HuH-7 (cell line): ENCODE data around the gene PIGS.

Experiments
- DNase-seq: peaks from one replicate; pipeline ENCODE4 v3.0.0; 2011; ENCODE audit warnings: low spot score

The PIGS gene

GRCh38 chr17:28550858-28551257 is 20.5 kb downstream of the PIGS start:
- DNase-seq = no peak

DNA sequence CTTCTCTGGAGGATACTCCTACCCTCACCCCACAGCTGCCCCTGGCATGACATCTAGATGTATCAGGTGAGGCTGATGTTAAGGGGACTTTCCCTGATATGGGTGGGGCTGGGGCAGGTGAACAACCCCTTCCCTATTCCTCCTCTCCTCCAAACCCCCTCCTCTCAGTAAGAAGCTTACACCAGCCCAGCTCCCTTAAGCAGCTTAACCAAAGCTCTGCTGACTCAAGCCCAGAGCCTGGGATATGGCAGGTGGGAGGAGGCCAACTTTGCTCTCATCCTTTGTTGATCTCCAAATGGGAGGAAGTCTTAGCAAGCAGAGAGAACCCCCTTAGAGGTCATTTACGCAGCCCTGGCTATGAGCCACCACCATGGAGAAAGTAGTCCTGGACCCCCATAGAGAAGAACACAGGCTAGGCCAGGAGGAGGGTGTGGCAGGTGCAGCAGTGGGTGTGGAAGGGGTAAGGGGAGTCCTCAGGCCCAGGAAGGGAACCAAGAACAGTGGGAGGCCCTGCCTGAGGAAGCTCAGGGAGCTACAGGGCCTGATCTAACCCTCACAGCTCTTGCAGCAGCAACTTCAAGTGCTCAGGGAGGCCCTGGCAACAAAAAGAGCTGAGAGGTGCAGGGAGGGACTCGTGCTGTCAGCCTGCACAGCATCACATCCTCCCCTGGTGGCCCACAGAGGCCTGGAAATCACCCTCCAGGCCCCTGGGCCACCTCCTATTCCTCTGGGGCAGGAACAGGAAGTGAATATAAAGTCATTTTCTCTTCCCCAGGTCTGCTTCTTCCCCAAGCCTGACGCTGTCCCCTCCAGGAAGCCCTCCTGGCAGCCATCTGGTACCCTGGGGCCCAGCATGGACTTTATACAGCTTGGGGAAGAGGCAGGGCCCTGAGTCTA is 21.8 kb downstream of the PIGS start:
- no peak for DNase-seq

DNA sequence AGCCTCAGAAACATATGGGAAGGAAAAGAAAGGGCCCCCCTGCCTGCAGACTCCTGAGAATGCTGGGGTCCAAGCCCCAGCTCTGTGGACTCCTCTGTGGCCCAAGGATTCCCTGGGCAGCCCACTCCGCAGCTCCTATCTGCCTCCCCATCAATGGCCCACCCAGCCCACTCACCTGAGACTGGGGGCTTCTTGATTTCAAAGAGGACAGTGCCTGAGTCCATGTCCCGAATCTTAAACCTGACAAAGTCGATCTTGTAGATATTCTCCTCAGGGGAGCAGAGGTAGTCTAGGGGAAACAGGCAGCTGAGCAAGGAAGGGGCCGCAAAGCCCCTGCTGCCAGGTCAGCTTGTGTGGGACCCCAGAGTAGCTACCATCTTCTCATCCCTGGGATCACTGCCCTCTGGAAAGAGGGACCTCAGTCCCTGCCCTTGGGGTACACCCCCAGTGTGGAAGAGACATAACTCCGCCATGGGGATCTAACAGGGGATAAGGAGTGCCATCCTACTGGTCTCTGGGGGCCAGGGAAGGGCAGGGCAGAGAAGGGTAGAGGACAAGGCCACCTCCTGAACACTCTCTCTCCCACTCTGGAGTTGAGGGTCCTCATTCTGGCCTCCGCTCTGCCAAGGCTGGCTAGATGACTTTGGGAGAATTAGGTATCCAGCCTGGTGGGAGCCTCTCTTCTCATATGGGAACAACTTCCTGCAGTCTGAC is 22.8 kb downstream of the PIGS start:
- DNase-seq = no peak

DNA sequence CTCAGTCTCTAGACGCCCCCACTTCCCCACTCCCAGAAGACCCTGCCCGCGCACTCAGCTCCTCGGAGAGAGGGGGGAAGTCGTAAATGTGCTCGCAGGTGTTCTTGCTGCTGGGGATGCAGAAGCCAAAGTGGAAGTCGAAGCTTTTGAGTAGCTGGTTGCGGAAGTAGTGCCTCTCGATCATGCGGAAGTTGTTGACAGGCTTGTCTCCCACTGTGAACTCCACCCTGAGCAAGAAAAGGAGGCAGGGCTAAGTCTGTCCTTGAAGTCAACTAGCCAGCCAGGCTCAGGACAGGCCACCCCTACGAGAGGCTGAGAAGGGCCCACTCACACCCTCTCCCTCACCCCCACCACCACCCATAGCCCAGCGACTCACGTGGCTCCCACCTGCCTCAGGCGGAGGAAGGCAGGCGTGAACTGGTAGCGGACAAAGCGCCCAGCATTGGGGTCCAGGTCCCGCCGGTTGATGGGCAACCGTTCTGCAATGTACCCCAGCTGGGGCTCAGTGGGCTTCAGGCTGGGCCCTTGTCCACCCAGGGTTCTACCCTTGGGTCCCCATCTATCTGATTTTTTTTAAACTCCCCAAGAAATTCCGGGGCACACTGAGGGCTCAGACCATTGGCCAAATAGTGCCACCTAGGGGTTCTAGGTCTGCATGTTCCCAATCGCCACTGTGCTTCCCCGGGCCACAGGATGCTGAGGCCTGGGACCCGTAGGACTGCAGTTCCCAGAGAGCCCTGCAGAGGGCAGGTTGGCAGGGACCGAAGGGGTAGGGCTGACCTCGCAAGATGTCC is 23.5 kb downstream of the PIGS start:
- DNase-seq = peak; percentile 90

GRCh38 chr17:28547096-28547622 is 24.2 kb downstream of the PIGS start:
- no peak for DNase-seq

DNA sequence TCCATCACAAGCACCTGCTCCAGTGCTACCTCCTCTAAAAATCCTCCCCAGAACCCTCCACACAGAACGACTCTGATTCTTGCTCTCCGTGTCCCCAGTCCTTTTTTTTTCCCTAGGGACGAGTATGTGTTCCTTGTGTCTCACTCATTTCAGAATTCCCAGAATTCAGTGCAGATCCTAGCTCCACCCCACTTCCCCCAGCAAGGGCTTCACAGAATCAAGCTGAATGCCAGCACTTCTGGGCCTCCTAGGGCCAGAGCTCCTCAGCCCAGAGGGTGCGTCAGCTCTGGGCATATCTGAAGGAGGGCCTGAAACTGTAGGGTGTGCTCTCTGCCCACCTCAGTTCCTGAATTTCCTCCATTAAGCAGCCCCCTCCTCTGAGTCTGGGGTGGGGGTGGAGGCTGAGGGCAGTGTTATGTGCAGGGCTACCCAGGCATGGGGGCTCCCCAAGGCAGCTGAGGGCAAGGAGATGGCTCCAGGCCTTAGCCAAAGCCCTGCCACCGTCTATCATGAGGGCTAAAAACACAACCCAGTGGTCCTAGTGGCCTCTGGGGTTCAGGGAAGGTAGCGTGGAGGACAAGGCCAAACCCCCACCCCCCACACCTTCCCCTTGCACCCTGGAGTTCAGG is 25.4 kb downstream of the PIGS start:
- peak; percentile 8 for DNase-seq

- no peak for DNase-seq
Observed at GRCh38 chr17:28545141-28545503, 26.2 kb downstream of the PIGS start.

- DNase-seq = no peak
Observed at GRCh38 chr17:28544402-28545140, 26.8 kb downstream of the PIGS start.

DNA sequence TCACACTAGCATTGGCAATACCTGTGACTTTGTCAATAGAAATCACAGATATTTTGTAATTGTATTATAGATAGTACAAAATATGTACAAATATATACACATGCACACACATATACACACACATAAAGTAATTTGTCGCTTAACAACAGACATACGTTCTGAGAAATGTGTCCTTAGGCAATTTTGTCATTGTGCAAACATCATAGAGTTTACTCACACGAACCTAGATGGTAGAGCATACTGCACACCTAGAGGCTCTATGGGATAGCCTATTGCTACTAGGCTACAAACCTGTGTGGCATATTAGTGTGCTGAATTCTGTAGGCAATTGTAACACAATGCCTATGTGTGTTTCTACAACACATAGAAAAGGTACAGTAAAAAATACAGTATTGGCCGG is 29.9 kb downstream of the PIGS start:
- DNase-seq = no peak

DNA sequence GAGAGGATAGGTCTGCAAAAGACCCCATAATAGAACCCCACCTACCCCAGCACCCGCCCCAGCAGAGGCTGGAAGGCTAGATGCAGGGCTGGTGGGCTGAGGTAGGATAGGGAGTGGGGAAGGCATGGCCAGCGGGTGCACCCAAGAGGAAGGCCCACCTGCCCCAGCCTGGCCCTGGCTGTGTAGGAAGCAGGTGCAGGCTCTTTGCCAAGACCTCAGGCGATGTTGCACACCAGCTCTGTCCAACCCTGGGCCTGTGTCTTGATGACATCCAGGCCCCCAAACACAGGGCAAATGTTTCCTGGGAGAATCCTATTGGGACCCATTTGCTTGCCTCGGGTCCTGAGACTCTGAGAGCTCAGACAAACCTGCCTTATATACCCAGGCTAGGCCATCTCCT is 31.1 kb downstream of the PIGS start:
- DNase-seq = no peak

DNA sequence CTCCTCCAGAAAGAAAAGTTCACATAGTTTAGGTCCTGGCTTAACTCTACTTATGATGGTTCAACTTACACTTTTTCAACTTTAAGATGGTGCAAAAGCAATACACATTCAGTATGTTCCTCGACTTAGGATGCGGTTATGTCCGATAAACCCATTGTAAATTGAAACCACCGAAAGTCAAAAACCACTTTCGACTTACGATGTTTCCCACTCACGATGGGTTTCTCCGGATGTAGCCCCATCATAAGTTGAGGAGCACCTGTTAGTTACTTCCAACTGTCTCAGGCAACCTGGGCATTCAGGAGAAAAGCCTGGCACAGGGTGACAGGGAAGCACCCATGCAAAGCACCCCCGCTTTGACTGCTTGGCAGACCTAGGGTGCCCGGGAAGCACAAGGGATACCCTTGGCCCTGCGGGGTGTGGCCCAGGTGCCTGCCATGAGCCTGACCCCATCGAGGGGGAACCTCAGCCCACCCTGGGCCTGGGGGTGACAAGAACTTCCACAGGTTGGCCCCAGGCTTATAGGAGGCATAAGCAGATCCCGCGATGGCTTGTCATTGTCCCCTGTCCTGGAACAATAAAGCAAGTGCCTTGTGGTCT is 32.9 kb downstream of the PIGS start:
- DNase-seq = no peak

- DNase-seq = no peak
Observed at GRCh38 chr17:28537219-28537610, 34.1 kb downstream of the PIGS start.

DNA sequence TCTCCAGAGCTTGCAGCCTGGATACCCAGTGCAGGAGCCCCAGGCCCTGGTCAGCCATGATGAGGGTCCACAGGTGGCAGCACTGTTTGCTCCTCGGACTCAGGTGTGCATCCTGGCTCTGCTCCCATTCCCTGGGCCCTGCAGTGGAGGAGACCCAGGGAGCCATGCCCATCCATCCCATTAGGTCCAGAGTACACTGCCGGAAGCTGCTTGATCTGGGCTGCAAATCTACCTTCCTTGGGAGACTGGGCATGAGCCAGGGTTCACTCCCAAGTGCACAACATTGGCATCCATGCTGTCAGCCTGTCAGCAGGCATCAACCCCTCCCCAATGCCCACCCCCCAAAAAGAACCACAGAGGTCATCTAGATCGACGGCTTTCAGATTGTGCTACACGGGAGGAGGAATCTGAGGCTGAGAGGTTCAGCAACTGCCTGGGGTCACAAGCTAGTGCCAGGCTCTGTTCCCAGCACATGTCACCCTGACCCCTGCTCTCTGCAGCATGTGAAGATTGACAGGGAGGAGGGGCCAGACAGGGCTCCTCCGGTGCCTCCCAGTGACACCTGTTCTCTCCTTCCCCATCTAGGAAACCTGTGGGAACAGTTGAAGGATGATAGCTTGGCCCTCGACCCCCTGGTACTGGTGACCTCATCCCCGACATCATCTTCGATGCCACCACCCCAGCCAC is 34.6 kb downstream of the PIGS start:
- DNase-seq = no peak

GRCh38 chr17:28534740-28535375 is 36.5 kb downstream of the PIGS start:
- DNase-seq = no peak

GRCh38 chr17:28533091-28533807 is 38.1 kb downstream of the PIGS start:
- DNase-seq = no peak

- no peak for DNase-seq
Observed at GRCh38 chr17:28532050-28532960, 39.0 kb downstream of the PIGS start.

DNA sequence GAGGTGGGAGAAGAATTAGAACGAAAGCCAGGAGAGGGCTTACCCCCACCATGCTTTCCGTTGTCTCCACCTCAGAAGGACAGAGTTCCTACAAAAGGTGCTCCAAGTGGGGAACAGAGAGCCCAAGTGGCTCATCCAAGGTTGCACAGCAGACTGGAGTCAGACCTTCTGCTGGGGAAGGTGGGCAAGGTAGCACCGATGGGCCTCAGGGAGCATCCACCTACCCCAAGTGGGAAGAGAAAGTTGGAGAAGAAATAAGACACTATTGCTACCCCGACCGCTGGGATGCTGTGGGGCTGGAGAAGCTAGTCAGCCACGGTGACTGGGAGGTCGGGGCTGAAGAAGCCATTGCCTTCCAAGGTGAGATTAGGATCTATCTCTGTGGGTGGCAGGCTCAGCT is 40.4 kb downstream of the PIGS start:
- DNase-seq = no peak

- no peak for DNase-seq
Observed at GRCh38 chr17:28530250-28530649, 41.1 kb downstream of the PIGS start.
